GM21737 (cell line): ENCODE data around the gene WDR7.
"Not testable (repeated sequence)": the region's sequence is repeated elsewhere in the genome, so short reads cannot be mapped to it uniquely, and the experiment has no call there.

Source experiments
- ATAC-seq: cut with Tn5 transposase; IDR thresholded peaks from one replicate; pipeline ENCODE4 v1.9.1; 2021; ENCODE audit warnings: mild to moderate bottlenecking, moderate library complexity; ENCODE audit not compliant: unreplicated experiment

Gene WDR7

DNA sequence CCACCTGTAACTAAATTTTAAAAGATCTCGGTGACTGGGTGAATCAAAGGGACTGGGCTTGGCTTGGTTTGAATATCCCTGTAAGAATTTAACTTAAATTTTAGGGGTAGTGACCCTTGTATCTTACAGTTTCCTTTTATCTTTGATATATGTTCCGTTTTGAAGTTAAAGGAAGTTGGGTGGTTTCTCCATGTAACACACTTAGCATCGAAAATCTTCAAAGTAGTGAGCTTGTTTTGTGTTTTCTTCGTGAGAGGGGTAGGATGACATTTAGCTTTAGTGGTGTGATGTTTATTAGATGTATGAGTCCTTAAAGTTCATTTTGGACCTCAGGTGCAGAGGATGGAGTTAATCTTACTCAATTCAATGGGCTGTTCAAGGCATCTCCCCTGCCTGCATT is 1.6 kb downstream of the WDR7 start:
- no peak for ATAC-seq

DNA sequence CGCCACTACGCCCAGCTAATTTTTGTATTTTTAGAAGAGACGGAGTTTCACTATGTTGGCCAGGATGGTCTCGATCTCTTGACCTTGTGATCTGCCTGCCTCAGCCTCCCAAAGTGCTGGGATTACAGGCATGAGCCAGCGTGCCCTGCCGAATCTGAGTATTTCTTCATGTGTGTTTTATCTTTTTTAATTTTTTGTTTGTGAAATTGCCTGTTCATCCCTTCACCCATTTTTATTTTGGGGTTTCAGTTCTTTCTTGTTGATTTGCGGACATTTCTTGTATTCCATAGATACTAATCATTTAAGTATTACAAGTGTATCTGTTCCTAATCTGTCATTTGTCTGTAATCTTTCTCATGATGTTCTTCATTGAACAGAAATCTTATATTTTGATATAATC is 3.1 kb downstream of the WDR7 start:
- ATAC-seq: not testable (repeated sequence)

DNA sequence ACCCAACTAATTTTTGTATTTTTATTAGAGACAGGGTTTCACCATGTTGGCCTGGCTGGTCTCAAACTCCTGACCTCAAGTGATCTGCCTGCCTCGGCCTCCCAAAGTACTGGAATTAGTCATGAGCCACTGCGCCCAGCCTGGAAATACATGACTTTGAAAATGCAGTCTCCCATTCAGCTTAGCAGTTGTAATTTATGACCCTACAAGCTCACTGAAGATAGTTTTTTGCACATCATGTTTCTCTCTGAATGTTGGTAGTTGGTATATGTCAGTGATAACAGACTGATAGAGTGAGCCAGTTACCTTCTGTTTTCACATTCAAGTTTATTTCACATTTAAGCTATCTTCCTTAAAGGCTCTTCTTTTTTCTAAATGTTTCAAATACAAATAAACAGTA is 7.1 kb downstream of the WDR7 start:
- no peak for ATAC-seq

DNA sequence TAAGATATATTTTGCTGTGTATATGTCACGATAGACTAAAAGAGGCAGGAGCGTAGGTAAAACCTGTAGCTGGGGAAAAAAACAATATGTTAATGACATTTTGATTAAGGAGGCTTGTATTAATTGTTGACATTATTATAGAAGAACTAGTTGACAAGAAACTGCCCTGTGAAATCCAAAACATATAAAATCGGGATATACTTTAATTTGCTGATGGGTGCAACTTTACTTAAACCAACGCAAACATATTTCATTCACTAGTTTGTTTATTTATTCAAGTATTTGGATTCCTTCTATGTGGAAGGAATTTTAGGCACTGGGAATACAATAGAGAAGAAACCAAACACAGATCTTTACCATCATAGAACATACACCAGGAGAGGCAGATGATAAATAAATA is 8.0 kb downstream of the WDR7 start:
- no peak for ATAC-seq

DNA sequence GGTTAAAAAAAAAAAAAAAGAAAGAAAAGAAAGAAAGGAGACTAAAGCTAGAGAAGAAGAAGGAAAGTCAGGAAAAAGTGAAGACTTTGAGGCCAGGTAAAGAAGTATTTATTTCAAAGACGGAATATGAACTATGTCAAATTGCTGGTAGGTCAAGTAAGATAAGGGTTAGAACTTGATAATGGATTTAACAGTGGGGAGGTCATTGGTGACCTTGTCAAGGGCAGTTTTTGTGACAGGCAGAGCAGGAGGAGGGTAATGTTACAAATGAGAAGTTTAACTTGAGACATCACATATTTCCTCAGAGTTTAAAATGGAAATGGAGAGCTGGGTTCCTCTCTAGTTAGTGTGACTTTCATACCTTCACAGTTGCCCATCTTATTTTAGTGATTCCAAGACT is 9.5 kb downstream of the WDR7 start:
- no peak for ATAC-seq

DNA sequence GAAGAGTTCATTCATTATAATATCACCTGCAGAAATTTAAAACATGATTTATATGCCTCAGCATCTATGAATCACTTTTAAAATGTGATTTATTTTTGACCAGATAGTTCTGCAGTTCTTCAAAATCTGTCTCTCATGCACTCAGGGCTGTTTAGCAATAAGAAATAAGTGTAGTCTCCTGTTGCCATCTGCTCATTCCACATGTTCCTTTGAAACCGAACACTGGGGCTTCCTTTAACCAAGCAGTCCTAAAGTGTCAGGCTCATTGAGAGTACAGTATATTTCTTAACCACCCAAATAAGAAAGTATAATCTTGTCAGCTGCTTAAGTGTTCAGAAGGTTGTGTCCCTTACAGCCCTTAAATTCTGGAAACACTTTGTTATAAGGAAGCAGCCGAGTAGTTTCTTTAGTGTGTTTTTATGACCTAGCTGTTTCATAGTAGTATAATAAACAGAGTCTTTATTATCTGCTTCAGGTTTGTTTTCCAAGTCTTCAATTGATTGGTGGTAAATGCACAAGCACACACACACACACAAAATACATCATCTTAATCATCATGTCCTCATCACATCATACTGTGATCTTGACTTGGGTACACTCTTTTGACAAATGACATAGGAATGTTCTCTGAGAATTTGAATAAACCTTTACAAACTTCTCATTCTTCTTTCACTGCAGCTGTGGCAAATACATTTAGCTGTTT is 10.4 kb downstream of the WDR7 start:
- ATAC-seq: no peak

DNA sequence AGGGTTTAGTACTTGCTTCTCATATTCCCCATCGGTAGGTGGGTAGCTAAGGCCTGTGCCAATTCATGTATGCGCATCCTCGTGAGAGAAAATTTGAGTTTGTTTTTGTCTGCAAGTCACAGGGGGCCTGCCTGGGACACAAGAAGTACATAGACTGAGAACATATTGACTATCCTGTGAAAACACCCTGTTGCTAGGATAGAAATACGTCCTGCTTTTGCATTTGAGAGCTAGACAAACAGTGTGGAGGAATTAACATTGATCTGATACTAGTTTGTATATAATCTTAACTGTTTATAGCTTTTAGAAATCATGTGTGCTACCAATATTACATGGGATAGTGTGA is 10.9 kb downstream of the WDR7 start:
- no peak for ATAC-seq

DNA sequence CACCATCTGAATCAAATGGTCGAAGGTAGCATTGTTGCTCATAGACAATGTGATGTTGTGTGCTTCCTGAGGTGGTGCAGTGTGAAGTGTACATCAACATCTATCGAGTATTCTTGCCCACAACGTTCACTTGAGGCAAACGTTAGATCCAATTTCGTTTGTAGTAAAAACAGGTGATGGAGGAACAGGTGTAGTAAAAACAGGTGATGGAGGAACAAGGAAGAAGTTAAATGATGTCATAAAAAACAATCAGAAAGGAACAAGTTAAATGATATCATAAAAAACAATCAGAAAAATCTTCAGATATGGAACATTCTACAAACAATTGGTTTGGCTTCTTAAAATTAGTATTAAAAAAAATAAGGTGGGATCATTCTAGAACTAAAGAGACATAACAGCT is 11.3 kb downstream of the WDR7 start:
- ATAC-seq: no peak

DNA sequence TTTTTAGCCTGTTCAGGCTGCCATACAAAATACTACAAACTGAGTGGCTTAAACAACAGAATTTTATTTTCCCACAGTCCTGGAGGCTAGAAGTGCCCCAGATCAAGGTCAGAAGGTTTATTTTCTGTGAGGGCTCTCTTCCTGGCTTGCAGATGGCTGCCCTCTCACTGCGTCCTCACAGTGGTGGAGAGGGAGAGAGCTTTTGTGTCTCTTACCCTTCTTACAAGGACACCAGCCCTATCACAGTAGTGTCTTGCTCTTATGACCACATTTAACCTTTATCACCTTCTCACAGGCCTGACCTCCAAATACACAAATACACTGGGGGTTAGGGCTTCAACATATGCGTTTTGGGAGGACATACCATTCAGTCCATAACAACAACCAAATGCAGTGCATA is 11.7 kb downstream of the WDR7 start:
- ATAC-seq: no peak

DNA sequence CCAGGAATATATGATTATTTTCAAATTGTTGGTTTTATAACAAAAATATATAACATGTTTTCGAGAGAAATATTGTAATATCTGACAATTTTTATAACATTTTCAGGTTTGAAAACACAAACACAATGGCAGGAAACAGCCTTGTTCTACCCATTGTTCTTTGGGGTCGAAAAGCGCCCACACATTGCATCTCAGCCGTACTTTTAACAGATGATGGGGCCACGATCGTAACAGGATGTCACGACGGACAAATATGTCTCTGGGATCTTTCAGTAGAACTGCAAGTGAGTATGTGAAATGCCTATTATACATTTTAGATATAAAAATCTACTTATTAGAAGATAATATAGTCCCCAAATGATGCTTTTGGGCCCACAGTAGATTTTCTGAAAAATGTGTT is 21.2 kb downstream of the WDR7 start:
- ATAC-seq: no peak

DNA sequence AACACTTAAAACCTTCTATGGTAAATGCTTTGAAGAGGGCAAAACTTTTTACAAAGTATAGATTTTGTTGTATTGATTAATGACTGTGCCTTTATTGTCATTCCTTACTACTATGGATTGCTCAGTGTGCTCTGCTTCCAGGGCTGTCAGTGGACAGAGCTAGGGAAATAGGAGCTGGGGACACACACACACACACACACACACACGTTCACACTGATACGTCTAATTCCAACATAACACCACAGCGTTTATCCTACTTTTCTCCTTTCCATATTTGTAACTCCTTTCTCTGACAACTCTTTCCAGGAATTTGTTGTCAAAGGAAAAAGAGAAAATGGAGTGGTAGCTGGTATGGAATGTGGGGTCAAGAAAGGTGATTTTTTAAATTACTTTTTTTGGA is 21.8 kb downstream of the WDR7 start:
- ATAC-seq: no peak

DNA sequence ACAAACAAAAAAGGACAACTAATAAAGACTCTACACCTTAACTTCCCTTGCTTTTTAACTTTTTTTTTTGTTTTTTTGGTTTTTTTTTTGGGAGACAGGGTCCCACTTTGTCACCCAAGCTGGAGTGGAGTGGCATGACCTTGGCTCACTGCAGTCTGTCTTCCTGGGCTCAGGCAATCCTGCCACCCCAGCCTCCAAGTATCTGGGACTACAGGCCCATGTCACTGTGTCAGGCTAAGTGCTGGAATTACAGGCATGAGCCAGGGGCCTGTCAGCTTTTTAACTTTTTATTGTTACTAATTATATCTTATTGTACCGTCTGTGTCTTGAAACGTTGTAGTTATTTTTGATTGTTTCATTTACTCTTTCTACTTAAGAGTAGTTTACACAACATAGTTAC is 25.5 kb downstream of the WDR7 start:
- no peak for ATAC-seq

DNA sequence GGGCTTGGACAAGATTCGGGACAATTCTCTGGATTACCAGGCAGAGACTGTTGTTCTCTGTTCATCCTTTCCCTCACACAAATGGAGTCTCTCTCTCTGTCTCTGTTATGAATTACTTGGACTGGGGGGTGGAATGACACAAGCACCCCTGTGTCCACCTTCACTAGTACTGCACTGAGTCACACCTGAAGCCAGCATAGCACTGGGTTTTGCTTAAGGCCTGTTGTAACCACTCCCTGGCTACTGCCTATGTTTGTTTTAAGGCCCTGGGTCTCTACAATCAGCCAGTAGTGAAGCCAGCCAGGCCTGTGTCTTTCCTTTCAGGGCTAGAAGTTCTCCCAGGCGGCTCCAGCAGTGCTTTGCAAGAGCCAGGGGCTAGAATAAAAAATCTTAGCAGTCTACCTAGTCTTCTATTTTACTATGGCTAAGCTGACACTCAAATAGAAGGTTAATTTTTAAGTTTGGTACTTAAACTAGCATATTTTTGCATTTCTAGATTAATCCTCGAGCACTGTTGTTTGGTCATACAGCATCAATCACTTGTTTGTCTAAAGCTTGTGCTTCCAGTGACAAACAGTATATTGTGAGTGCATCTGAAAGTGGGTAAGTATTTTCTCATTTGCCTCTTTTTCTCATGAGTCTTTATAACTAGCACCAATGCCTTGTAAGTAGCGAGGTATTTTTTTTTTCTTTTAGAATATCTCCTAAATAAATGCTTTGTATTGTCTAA is 27.8 kb downstream of the WDR7 start:
- no peak for ATAC-seq

DNA sequence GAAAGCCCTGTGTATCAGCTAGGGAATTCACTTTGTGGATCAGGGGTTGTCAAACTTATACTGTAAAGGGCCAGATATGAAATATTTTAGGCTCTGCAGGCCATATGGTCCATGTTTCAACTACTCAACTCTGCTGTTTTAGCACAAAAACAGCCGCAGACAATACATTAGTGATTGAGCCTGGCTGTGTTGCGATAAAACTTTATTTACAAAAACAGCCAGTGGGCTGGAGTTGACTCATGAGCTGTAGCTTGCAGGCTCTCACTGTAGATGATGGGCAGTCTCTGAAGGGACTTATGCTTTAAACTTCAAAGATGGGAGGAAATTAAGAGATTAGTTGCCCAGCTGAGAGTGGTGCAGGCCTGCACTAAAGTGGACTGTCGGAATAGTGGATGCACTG is 33.1 kb downstream of the WDR7 start:
- no peak for ATAC-seq

DNA sequence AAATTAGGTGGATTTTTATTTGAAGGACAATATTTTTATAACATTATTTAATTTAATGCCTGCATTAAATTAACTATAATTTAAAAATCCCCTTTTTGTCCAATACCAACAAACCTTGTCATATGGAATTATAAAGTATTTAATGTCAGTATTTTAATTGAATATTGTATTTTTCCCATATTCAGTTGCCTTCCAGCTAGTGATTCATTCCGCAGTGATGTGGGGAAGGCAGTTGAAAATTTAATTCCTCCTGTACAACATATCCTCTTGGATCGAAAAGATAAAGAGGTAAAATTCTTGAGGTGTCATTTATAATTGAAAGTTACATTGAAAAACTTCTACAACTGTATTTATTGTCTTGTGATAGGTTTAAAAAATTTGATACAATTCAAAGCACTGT is 40.4 kb downstream of the WDR7 start:
- ATAC-seq: no peak

DNA sequence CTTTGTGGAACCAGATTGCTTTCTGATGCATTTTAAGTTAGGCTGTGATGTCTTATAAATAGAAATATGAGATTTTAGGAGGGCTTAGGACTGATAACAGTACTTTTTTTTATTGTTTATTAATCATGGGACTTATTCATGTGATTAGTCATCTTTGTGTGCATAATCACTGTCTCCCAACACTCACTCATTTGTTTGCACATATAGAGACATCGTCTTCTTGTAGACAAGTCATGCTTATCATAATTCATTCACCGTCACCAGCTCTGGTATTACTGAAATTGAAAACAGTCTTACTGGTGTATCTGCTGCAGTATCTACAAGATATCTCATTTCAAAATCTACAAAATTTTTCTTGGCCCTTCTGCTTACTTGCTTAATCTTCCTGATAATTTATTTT is 45.8 kb downstream of the WDR7 start:
- ATAC-seq: no peak

DNA sequence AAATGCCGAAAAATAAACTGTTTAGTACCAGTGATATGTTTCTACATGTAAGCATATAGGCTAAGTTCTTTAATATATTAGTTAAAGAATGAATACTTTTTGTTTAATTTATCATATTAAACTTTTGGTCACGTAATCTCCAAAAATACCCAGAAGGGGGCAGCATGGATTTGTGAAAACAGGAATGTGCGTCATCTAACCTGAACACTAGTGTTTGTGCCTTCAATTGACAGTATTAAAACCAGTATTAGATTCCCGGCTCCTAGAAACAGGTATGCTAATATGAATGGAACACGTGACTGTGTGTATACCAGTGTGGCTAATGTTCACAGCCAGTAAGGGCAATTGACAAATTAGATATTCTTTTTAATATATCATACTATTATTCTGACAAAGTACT is 51.8 kb downstream of the WDR7 start:
- ATAC-seq: no peak

DNA sequence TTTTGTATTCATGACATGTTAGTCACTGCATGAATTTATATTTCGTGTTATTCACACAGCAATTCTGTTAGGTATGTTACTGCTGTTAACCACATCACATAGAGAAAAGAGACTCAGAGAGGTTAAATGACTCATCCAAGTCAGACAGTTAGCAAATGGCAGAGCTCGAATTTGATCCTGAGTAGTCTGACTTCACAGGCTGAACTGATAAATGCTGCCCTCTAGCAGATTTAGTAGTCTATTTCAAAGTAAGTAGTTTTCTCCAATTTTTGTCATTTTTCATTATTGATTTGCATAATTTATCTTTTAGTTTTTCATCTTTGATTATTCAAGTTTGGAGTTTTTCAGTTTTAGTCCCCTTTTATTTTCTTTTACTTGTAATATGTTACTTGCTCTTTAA is 58.3 kb downstream of the WDR7 start:
- ATAC-seq: peak; percentile 94

DNA sequence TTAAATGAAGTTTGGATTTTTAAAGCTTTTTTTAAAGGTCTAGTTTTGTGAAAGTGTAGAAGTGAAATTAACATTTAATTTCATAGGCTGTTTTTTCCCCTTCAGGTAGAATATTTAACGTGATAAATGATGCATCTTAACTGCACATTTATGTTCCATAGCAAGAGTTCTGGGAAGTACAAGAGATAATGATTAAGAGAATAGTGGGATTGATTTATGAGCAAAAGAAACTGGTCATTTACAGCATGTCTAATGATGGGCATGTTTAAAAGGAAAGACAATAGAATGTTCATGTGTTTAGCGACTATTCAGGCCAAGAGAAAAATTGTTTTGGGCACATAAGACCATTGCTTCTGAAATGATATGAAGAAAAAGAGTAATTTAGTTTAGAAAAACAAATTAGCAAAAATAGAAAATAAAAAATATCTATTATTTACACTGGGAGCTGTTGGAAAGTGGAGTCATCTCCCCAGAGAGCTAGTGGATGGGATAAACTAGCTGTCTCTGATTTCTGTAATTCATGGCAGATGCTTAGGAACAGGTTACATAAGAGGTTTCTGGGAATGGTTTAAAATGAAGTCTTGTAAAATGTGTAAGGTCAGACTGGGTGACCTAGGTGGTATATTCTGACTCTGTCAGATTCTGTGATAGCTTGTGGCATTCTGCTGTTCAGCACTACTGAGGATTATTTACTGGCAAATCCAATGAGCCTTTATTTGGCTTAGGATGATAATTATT is 60.7 kb downstream of the WDR7 start:
- ATAC-seq: no peak

DNA sequence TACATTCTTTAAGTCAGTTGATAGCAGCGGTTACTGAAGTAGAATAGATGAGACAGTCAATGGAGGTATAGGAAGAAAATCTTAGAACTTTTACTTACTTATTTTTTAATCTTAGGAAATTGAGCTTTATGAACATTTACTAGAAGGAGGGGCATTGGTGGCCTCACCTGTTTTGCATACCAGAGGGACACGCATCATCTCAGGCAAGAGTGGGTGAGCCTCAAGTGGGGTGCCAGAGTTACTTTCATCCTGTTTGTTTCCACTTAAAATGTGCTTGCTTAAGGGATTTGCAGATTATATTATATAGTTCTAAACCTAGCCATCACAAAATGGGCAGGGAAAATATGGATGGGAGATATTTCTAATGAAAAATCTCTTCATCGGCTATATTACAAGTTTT is 61.6 kb downstream of the WDR7 start:
- ATAC-seq: no peak

DNA sequence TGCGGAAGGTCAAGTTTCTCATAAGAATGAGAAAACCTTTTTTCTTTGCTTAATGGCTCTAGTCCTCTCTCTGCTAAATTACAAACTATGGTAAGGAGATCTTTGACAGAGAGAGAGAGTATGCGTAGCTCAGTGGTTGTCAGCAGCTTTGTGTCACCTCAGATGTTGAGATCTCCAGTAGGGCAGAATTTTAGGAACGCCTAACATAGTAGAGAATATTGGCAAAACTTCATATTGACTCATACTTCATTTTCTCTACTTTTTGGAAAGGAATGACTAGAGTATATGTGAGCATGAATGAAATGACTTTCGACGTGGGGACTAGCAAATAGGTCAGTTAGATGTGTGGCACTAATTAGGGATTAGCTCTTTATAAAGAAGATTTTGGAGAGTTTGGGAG is 64.0 kb downstream of the WDR7 start:
- ATAC-seq: no peak

DNA sequence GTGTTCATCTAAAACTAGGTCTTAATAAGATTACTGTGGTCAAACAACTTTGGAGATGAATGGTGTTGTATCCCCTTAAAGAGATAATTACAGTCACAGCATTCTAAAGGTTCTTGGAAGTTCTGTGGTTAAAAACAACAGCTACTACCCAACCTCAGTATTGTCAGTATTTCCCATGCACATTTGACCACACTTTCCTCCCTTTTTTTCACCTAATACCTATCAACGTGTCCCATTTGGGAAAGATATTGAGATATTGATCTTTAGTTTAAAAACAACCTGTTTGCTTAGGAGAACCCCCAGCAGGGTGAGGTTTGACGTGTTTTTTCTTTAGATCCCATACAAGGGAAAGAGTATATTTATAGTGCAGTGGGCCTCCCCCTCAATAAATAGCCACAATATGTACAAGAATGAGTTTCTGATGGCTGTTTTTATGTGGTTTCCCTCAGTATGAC is 65.6 kb downstream of the WDR7 start:
- ATAC-seq: no peak
